GM12892 (cell line): Measurements from ENCODE around the gene CPHXL2.

Experiments used
- POLR2A ChIP-seq: IDR thresholded peaks from 2 replicates; pipeline ENCODE4 v1.6.1; 2011; ENCODE audit warnings: low read depth, low read length, control low read depth
- POLR2AphosphoS5 ChIP-seq: IDR thresholded peaks from 2 replicates; pipeline ENCODE4 v1.6.1; 2011; ENCODE audit warnings: low read depth, low read length, control low read depth

GRCh38 chr16:75647492-75648264 is 29.1 kb downstream of the CPHXL2 start, which contains the start of the genes KARS1 and TERF2IP:
- TF ChIP-seq POLR2AphosphoS5 (peak; percentile 97), POLR2A (peak; percentile 98)
